Sigmoid colon (tissue), 4 donors: ENCODE data around the gene TRIM44.

Experiments
- POLR2A ChIP-seq, 2 donors: fragments of 450-650 bp; IDR thresholded peaks; one replicate each; pipeline ENCODE4 v1.6.1; 2016; ENCODE audit warnings: antibody characterized with exemption in 2 of 2, mild to moderate bottlenecking in 2 of 2, moderate library complexity in 2 of 2
- POLR2AphosphoS5 ChIP-seq, 4 donors: sonication (generic); formaldehyde crosslinking; IDR thresholded peaks; one replicate each; pipeline ENCODE4 v1.6.1; 2017; ENCODE audit warnings: antibody characterized with exemption in 4 of 4
- TF ChIP-seq, protein P1 (sequence below), 4 experiments: fragments of 450-650 bp in 3 of 4; fragments of 200-600 bp in 1 of 4; IDR thresholded peaks; one replicate each; pipeline ENCODE4 v1.5.1; 2016 to 2019; ENCODE audit warnings: antibody characterized with exemption in 4 of 4, mild to moderate bottlenecking in 3 of 4, moderate library complexity in 2 of 4

DNA sequence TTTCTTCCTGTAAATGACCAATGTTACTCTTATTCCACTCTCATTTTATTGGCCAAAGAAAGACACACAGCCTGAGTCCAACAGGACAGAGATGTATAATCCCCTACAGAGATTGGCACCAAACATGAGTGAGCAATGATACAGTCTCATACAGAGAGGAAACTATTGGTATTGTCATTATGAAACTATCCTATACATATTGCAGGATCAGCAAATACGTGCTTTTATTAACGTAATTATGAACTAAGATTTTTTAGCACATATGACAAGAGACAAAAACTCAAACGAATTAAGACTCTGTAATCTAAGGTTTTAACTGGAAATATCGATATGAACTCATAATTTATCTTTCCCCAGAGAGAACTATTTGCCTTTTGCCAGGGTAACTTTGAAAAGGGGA, 182.0 kb downstream of the TRIM44 start:
- TF ChIP-seq, protein P1, sequence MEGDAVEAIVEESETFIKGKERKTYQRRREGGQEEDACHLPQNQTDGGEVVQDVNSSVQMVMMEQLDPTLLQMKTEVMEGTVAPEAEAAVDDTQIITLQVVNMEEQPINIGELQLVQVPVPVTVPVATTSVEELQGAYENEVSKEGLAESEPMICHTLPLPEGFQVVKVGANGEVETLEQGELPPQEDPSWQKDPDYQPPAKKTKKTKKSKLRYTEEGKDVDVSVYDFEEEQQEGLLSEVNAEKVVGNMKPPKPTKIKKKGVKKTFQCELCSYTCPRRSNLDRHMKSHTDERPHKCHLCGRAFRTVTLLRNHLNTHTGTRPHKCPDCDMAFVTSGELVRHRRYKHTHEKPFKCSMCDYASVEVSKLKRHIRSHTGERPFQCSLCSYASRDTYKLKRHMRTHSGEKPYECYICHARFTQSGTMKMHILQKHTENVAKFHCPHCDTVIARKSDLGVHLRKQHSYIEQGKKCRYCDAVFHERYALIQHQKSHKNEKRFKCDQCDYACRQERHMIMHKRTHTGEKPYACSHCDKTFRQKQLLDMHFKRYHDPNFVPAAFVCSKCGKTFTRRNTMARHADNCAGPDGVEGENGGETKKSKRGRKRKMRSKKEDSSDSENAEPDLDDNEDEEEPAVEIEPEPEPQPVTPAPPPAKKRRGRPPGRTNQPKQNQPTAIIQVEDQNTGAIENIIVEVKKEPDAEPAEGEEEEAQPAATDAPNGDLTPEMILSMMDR (IDR thresholded peaks at IDR 0.05), result no peak
- TF ChIP-seq POLR2AphosphoS5 (IDR thresholded peaks at IDR 0.05) (no peak), POLR2A (IDR thresholded peaks at IDR 0.05) (no peak)
